GM19025 (cell line): ENCODE data around the gene PREX1.
"Not testable (repeated sequence)": the region's sequence is repeated elsewhere in the genome, so short reads cannot be mapped to it uniquely, and the experiment has no call there.

Source experiments
- ATAC-seq: cut with Tn5 transposase; IDR thresholded peaks from one replicate; pipeline ENCODE4 v1.9.1; 2021; ENCODE audit warnings: mild to moderate bottlenecking, low read depth, moderate library complexity; ENCODE audit not compliant: unreplicated experiment

Gene PREX1

DNA sequence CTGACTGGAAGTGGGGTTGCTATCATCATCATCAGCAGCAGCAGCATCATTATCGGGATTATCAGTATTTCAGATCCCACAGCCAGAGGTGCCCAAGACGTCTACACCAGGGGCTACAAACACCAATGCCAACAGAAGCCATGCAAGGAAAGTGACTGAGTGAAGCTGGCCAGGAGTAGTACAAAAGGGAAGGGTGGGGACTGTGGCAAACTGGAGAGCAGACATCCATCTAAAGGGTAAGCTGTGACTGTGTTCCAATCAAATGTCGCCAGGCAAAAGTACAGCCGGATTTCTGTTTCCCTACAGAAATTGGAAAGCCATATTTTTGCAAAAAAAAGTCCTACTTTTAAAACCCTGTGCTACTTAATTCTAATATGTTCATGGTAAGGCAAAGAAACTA is 50.0 kb downstream of the PREX1 start:
- ATAC-seq, result no peak

DNA sequence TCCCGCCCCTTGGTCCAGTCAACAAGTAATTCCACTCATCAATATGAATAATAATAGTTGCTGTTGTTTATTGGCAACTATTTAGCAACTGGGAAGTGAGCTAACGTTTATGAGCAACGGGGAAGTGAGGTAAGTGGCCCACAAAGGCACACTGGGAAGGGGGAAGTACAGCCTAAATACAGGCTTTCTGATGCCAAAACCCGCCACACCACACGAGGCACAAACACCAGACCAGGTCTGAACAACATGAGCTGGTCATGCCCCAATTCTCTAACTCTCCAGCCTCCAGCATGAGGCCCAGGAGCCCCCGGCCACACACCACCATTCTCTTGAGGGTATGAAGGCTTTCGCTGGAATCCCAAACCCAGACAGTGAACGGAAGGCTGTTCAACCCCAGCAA is 50.8 kb downstream of the PREX1 start:
- no peak for ATAC-seq

DNA sequence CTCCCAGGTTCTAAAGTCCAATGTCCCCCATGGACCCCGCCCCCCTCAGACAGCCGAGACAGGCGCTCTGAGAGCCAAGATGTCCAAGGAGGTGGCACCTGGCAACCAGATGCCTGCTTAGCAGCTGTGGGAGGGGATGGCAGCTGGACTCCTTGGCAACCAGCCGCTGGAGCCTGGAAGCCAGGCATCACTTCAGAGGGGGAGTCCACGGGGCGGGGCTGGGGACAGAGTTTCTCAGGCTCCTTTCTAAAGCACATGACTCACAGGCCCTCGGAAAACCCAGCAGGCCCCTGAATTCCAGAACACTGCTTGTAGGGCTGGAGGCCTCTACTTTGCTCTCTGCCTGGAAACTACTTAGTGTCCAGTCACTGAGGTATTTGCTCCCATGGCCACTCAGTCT is 51.5 kb downstream of the PREX1 start:
- ATAC-seq, result no peak

DNA sequence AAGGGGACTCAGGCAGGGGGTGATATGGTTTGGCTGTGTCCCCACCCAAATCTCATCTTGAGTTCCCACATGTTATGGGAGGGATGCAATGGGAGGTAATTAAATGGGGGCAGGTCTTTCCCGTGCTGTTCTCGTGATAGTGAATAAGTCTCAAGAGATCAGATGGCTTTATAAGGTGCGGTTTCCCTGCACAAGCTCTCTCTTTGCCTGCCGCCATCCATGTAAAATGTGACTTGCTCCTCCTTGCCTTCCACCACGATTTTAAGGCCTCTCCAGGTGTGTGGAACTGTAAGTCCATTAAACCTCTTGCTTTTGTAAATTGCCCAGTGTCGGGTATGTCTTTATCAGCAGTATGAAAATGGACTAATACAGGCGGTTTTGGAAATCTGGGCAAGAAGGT is 52.3 kb downstream of the PREX1 start:
- ATAC-seq, result not testable (repeated sequence)

DNA sequence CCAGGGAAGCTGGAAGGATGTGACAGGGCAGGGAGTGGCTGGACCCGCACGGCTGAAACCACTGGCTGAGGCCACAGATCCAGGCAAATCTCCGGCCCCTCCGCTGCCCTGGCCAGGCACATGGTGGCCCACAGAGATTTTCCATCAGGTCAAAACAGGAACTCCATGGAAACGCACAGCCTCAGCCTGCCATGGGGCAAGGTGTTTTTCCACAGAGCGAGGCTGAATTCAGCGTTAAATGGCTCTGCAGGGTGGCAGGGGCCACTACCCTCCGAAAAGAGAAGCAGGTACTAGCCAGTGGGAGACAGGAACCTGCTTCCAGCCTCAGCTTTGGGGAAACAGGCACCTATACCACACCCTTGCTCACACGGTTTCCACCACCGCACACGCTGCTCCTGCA is 53.1 kb downstream of the PREX1 start:
- no peak for ATAC-seq

DNA sequence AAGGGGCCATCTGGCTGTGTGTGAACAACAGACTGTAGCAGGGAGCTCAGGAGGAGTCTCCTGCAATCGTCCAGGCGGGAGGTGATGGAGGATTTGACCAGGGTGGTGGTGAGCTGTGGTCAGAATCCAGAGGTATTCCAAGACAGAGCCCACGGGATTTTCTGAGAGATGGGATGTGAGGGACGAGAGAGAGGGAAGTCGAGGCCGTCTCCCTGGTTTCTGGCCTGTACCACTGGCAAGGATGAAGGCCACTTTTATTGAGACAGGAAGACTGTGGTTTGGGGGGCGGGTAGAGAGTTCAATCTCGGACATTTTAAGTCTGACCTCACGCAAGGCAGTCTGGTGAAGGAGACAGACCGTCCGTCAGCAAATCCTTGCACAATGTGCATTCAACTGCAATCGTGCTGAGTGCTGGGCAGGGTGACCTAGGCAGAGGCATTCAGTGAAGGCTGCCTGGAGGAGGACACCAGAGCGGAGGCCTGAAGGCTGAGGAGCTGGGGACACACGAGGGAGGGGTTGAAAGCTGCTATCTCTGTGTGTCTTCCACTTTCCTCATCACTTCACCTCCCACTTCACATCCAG is 53.9 kb downstream of the PREX1 start:
- ATAC-seq, result no peak

DNA sequence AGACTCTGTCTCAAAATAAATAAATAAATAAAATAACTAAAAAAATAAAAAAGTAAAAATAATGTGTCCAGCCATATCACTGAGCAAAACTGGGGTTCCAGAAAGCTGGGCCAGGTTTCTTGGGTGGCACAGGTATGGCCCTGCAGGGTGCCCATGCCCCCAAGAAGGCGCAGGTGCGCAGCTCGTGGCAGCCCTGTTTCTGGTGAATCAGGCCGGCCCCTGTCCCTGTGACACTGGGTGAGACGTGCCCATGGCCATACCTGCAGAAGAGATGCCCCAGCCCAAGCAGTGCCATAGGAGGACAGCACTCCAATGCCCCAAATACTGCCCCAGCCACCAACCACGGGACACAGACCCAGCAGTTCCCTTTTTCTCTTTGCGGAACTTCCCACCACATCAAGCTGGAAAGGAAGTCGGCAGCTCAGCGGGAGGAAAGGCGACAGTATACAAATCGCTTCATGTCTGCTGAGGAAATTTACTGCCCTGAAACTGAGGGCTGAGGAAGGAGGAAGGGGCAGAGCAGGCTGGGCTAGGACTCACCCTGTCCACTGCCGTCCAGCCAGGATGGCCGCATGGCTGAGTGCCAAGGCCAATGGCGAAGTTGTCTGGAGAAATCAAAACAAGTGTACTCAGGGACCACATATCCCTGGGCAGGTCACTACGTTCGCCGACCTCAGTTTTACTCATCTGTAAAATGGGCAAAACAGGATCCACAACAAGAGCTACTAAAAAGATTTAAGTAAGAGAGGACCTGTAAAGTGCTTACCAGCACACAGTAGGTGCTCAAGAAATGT is 55.4 kb downstream of the PREX1 start:
- ATAC-seq, result no peak

DNA sequence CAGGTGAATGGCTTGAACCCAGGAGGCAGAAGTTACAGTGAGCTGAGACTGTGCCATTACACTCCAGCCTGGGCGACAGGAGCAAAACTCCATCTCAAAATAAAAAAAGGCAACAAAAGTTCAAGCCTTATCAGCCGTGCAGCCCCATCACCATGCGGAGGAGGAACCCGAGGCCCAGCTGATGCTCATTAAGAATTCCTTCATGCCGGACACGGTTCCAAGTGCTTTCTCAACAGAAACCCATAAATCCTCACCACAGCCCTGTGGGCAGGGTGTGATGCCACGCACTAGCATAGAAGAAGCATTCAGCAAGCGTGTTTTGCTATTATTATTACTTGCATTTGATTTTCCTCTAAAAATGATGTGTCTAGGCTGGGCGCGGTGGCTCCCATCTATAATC is 56.3 kb downstream of the PREX1 start:
- no peak for ATAC-seq

DNA sequence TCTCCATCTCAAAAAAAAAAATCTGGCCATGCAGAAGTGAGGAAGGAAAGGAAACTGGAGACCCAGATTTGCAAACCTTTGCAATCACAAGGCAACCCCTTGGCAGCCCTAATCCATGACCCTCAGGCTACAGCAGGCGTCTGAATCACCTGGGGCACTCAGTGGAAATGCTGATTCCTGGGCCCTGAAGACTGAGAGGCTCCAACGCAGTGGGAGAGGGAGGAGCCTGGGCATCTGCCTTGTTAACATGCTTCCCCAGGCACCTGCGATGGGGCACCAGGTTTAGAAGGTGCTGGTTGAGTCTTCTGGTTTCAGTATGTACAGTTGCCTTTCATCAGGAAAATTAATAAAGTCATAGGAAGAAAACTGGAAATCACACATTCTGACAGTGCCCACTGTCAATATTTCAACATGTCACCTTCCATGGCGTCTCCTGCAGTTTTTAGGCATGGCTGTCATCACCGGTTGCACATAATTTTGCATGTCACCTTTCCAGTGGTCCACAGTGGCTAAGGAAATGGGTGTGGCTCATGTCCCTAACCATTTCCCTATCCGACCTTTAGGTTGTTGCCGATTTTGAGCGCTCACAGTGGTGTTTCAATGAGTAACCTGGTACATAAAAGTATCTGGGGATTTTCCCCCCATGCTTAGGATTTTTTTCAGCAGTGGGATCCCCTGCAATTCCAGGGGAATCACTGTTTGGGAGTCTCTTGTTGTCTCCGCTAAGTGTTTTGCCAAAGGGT is 56.9 kb downstream of the PREX1 start:
- ATAC-seq, result no peak

DNA sequence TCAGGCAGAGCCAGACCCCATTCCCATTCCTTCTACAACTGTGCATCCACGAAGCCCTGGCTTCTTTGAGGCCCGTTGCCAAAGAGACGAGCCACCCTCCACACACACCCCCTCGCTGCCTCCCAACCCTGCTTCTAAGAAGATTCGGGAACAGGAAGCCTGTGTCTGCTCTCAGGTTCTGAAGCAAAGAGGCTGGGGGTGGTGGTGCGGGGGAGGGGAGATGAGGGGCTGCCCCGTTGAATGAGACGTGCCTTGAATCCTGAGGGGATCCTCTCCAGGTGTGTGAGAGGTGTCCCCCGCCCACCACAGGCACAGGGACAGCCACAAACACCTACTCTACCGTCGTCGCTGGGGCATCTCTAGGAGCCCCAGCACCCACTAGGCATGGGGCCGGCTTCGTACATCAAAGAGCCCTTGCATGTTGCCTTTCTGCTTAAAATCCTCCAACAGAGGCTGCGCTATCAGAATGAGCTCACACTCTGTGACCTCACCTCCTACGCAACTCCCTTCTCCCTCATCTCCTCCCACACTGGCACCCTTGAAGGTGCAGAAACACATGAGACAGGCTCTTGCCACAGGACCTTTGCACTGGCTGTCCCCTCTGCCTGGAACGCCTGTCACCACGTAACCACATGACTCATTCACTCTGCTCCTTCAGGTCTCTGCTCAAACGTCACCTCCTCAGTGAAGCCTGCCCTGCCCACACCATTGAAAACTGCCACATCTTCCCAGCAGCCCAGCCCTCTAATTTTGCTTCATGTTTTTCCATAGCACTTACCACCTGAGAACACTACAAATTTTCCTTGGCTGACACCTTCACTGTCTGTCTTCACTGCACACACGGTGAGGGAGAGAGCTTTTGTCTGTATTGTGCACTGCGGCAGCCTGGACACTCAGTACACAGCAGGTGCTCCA is 58.5 kb downstream of the PREX1 start:
- no peak for ATAC-seq

DNA sequence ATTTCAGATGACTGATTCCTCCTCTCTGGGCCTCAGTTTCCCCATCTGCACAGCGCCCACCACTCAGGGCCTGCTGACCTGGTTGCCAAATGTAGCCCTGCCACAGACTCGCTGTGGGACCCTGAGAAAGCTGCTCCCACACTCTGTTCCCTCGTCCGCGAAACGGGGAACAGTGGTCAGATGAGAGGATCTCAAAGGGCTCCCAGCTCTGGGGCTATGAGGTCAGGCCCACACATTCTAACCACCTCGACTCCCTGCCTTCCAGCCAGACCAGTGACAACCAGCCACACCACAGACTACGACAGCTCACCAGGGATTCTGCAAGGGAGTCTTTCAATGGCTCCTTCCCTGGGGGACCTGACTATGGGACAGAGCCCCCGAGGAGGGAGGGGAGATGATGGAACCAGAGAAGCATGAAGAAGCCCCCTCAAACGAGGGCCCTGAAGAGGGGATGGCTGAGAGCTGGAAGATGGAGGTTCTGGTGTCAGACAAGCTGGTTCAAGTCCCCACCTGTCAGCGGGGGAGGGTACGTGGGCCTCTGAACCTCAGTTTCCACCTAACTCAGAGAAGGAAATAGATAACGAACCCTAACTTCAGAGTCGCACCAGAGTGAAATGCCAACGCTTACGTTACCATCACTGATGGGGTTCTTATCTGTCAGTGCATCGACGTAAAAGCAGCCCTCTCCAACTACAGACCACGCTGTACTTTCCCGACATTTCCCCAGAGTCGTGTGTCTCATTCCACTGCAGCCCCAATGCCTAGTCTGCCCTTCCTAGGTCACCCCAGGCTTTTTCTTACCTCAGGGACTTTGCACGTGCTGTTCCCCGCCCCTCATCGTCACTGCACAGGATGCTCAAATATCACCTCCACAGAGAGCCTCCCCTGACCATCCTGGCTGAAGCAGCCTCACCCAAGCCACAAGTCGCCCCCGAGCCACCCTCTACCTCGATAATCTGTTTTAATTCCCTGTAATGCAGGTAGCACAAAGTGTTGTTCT is 60.5 kb downstream of the PREX1 start:
- no peak for ATAC-seq

DNA sequence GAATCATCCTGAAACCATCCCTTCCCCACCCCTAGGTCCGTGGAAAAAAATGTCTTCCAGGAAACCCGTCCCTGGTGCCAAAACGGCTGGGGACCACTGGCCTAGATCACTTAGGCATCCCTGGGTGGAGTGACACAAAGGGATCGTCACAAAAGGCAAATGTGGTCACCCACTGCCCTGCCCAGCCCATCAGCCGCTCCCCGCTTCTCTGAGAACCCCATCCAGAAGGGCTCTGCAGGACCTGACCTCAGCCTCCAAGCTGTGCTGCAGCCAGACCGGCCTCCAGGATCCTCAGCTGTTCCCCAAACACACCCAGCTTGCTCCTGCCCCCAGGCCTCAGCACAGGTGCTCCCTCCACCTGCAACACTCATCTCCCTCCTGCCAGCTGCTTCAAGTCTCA is 61.6 kb downstream of the PREX1 start:
- ATAC-seq, result no peak

DNA sequence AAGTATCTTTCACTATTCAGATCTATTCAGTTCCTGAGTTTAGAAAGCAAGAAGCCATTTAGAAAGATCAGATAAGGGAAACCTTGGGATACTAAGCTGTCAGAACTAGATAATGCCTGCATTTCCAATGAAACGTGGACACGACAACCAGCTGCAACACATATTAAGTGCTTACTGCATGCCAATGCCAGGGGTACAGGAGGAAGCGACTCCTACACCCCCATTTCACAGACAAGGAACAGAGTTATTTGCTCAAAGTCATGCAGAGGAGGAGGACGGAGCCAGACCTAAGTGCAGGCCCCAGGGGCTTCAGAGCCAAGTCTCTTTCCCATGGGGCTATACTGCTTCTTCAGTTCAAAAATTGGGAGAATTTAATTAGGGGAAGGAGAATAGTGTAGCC is 62.4 kb downstream of the PREX1 start:
- ATAC-seq, result no peak

DNA sequence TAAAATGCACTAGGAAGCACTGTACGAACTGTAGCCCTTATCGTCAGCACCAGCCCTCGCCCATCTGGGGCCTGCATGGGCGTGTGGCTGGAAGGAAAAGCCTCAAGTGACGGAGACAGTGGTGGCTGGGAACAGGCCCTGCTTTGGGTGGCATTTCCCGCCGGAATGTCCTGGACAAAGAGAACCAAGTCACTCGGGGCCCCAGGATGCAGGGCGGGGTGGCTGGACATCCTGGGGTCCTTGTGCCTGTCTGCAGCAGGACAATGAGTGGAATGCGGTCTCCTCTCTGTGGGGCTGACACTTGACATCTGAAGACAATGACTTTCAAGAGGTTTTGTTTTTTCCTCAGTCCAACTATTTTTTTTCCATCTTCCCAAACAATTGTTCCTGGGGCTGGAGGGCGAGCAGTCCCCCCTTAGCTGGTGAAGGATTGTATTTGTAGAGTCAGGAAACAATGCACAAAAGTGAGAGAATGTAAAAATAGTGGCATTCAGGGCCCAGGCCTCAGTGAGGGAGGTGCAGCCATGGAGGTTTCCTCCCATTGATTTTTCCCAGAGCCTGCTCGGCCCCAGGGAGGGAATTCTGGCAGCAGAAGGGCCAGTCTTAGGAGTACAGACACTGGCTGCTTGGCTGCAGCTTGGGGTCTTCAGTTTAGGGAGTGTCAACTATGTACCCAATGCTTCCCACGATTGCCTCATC is 64.4 kb downstream of the PREX1 start:
- no peak for ATAC-seq

DNA sequence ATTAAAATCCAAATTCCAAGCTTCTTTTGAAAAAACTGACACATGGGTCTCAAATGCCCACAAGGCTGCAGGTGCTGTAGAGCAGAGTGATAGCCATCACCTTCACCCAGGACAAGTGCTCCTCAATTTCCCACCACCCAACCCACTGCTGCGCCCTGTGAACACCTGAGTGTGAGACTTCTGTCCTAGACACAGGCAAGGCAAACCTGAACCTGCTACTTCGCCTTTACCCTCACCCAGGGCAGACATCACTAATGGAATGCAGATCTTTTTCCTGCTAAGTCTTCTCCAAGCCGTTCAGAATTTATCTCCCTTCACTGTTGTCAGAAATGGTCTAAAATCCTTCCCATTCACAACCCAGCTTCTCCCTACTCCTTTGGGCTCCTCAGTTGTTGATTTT is 65.9 kb downstream of the PREX1 start:
- ATAC-seq, result no peak

DNA sequence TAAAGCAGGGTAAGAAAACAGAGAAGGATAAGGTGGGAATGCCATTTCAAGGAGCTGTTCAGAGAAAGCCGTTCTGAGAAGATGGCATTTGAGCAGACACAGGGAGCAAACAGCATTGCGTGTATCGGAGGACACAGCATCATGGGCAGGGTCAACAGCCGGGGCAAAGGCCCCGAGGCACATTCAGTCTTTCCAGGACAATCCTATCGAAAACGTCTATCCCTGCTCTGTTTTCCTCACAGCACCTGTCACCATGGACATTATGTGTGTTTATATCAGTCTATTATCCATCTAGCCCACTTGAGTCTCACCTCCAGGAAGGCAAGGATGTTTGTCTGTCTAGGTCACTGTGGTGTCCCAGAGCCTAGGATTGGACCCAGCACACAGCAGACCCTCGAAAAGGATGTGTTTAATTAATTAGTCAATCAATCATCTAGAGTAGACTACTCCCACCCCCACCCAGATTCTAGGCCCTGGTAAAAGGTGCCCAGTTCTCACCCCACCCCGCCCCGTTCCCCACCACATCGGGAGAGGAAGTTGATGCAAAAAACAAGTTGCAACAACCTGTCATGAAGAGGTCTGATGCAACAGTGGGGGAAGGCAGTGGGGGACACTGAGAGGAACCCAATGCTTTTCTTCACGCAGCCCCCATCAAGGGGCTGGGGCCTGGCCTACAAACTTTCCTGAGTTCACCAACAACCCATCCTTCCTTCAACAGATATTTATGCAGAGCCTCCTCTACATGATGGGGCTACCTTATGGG is 66.6 kb downstream of the PREX1 start:
- ATAC-seq, result no peak

DNA sequence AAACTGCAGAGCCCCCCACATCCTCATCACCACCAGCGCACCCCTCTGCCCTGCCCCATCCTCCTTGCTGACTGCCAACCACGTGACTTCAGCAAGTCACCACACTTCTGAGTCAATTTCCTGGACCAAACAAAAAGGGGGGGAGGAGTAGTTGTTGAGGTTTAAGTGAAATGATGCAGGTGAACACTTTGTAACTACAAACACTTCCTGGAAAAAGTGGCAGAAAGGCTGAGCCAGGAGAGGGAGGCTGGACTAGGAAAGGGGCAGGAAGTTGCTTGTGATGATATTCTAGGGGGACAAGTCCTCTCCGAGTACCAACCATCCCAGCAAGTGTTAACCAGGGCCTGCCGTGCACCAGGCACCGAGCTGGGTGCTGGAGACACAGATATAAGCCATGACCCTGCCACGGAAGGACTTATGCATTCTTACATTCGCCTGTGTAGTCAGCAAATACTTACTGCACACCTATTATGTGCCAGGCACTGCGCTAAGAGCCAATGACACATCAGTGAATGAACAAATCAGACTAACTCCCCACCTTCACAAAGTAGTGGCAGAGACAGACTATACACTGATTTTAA is 67.3 kb downstream of the PREX1 start:
- no peak for ATAC-seq
